DMS 273 (cell line): Measurements from ENCODE around the gene ZNF19.

ENCODE experiments used
- DNase-seq: peaks from one replicate; lab custom pipeline; 2025; ENCODE audit not compliant: unreplicated experiment; lab: John Stamatoyannopoulos, UW

Gene ZNF19

GRCh38 chr16:71491054-71491453 lies 1.9 kb upstream of the ZNF19 start:
- DNase-seq = no peak

DNA sequence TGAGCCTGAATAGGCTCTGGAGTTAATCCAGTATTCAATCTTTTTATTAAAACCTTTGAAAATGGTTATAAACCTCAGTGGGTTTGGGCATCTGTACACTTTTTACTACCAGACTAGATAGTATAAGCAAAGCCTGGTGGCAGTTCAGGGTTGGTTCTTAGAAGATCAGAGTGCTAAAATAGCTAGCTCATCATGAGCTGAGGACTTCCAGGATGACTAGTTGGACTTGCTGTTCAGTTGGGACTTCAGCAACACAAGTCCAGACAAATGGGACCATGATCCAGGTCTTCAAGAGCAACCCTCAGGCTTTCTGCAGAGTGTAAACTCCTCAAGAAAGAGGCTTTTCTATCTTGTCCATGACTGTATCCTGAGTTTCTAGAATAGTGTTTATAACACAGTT lies 1.2 kb upstream of the ZNF19 start:
- no peak for DNase-seq

DNA sequence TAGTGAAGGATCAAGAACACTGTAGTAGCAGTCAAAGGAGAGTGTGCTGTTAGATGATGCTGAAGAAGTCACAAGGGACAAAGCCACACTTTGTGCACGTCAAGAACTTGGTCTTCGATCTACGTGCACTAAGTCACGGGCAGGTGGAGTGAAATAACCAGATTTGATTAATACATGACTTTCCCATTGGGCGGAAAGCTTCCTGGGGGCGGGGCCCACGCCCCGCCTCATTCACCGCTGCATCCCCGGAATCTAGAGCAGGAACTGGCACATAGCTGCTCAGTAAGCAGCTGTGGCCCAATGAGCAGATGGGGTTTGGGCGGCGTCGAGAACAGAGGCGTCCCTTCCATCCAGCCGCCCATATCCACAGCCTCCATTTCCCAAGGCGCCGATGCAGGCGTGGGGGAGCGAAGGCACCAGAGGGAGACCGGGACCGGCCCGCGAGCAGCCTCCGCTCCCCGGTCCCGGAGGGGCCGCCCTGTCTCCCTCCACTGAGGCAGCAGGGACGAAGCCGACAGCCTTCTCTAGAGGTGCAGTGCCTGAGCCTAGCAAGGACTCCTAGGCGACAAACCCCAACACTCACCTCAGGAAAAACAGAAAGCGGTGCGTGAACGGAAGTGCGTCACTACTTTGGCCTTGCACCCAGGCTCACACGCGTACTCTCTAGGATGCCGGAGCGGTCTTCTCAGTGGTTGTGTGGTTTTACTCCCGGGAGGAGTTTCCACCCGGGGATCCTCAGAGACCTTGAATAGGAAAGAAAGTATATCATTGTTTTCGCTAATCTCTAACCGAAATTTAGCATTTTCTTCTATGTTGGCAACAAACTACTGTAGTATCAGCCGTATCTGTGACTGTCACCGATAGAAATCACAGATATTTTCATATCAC lies 4.9 kb downstream of the ZNF19 start:
- peak; percentile 95 for DNase-seq

DNA sequence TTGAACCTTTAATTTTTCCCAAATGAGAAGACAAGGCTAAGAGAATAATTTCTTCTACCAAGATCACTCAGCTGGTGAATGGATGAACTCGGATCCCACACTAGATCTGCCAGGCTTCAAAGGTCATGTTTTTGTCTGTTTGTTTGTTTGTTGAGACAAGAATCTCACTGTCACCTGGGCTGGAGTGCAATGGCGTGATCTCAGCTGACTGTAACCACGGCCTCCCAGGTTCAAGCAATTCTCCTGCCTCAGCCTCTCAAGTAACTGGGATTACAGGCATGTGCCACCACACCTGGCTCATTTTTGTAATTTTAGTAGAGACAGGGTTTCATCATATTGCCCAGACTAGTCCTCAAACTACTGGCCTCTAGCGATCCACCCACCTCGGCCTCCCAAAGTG lies 6.6 kb downstream of the ZNF19 start:
- DNase-seq = no peak

DNA sequence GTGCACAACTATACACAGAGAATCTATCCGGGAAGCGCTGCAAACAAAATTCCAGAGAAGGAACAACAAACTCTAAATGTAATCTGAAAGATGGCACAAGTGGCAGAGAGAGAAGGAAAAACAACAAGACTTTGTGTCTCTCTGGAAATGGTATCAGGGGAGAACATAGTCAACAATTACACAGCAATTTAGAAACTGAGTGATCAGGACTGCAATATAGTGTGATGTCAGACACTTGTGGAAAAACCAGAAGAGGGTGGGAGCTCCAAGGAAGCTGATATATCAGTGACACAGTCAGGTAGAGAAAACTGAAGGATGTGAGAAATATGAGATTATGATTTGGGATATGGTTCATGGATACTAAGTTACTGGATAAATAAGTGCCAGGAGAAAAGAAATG lies 8.2 kb downstream of the ZNF19 start:
- DNase-seq = no peak

DNA sequence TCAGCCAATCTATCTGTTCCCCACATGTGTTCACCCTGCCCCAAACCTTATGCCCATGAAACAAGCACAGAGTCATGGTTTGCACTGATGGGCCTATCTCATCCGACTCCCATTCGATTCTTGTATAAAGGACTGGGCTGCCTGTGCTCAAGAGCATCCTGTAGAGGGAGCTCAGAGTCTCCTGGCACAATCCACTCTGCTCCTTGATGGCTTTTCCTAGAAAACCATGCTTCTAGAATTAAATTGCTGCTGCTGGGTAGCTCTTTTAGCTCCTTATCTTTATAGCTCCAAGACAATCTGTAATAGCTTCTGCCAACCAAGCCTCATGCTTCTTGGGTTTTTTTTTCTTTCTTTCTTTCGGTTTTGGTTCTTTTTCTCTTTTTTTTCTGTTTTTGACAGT lies 9.7 kb downstream of the ZNF19 start:
- peak; percentile 65 for DNase-seq

- no peak for DNase-seq
Observed at GRCh38 chr16:71476457-71477124, 12.5 kb downstream of the ZNF19 start.

- no peak for DNase-seq
Observed at GRCh38 chr16:71474864-71475263, 14.3 kb downstream of the ZNF19 start.

DNA sequence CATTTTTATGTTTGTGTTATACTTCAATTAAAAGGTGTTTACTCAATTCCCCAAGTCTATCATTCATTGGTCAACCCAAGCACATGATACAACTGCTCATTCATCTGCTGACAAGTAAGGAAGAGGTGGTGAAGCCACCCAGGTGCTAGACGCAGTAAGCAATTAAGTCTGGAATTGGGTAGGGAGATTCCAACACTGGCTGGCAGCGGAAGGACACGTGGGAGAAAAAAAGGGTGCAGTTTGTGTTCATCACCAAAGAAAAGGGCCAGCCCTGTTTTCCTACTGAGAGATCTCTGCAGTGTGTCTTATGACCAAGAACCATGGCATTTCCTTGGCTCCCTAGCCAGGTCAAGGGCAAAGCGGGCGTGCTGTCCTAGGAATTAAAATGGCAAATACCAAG lies 15.2 kb downstream of the ZNF19 start:
- DNase-seq = no peak

DNA sequence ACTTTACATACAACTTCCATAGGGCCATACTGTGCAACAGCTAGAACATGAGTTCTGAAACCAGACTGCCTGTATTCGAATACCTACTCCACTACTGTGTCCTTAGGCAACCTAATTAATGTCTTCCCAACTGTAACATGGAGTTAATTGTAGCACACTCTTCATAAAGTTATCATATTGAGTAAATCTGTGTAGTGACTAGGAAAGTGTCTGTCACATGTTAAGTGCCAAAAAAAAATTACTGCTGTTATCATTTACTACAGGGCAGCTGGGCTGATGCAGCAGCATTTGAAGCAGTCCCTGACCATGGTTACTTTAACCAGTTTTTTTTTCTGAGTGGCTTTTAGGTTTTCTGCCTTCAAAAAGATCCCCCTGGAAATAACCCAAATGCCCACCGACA lies 16.2 kb downstream of the ZNF19 start:
- no peak for DNase-seq

GRCh38 chr16:71472051-71472450 lies 17.1 kb downstream of the ZNF19 start:
- DNase-seq = no peak

DNA sequence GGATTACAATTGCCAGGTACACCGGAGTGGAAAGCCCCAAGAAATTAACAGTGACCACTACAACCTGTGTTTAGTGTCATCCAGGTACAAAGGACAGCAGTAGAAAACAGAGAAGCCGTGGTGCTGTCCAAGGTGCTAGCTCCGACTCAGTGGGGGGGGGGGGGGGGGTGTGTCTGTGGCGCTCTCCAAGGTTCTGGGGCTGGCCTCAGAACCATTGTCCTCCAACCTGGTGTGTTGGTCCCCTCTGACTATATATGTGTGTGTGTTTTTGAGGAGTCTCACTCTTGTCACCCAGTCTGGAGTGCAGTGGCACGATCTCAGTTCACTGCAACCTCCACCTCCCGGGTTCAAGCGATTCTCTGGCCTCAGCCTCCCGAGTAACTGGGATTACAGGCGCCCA lies 21.3 kb downstream of the ZNF19 start:
- DNase-seq = peak; percentile 6

- no peak for DNase-seq
Observed at GRCh38 chr16:71464231-71464630, 24.9 kb downstream of the ZNF19 start.

GRCh38 chr16:71461686-71462648 lies 27.2 kb downstream of the ZNF19 start, which contains the start of gene ZNF23:
ZNF23 (minus strand) TSS chr16:71462247; CDS start chr16:71456796, 5,451 bp downstream.
- DNase-seq = peak; percentile 88

DNA sequence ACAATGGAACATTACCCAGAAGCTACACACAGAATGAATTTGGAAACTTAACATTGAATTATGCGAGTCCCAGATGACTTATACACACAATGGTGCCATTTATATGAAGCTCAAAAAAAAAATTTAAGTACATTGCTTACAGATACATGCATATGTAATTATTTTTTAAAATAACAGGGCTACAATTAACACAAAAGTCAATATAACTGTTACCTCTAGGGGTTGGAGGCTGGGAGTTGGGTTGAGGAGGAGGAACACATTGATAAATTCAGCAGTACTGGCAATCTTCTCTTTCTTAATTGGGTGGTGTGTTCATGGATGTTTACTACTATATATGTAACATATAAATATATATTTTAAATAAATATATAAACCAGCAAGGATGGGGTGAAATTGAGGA lies 28.2 kb downstream of the ZNF19 start:
- DNase-seq = peak; percentile 37

DNA sequence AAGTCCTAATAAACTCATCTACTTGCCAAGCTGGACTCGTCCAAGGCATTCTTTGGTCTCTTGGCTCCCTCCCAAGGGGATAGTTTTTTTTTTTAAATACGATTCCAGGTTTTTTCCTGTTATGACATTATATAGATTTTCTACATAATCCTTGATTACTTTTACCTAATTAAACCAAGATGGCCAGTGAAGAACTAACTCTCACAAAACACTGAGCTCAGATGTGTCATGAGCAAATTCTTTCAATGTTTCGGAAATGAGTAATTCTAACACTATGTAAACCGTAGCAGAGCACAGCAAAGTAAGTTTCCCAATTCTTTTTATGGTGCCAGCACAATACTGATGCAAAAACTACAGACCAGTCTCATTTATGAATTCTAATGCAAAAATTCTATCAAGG lies 28.9 kb downstream of the ZNF19 start:
- no peak for DNase-seq

GRCh38 chr16:71459510-71459909 lies 29.6 kb downstream of the ZNF19 start:
- no peak for DNase-seq

DNA sequence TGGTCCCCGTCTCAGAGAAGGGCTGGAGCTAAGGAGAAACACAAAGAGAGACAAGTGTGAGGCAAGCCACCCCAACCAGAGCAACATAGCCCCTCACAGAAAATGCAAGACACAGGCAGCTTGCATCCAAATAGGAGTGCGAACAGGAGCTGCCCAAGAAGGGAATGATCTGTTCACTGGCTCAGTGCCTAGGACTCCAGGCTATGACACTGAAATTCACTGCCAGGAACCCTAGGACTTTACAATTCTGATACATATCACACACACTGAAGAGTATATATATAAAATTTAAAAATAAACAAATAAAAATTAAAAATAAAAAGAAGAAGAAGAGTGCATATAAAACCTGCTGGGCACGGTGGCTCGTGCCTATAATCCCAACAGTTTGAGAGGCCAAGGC lies 32.3 kb downstream of the ZNF19 start:
- DNase-seq = no peak

DNA sequence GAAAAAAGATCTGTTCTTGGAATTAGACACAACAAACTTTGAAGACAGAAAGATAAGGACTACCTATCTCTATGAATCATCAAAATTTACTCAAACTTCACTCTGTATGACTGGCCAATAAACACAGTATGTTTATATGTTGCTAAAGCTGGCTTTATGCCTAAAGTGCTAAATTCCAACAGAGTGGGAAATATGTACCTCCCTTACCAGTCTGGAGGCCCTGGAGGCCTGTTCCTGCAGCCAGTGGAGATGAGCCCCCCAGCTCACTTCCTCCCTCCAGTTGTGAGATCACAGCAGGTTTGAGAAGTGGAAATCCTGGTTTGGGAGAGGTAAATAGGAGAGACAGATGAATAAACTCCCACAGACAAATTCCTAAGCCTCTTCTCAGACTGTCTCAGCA lies 36.1 kb downstream of the ZNF19 start:
- no peak for DNase-seq

GRCh38 chr16:71449020-71449419 lies 40.1 kb downstream of the ZNF19 start:
- DNase-seq = peak; percentile 15

DNA sequence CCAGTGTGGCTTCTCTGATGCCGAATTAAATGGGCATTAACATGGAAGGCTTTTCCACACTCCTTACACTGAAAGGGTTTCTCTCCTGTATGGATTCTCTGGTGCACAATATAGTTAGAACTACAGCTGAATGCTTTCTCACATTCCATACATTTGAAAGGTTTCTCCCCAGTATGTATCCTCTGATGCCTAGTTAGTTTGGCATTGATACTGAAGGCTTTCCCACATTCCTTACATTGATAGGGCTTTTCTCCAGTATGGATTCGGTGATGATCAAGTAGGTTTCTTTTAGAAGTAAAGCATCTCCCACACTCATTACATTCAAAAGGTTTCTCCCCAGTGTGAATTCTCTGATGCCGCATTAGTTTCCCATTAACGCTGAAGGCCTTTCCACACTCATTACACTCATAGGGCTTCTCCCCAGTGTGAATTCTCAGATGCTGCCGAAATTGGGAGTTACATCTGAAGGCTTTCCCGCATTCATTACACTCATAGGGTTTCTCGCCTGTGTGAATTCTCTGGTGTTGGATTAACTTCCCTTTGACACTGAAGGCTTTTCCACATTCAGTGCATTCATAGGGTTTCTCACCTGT lies 40.8 kb downstream of the ZNF19 start:
- no peak for DNase-seq
